G401.6 (cell line): ENCODE results near the gene KPNB1.
"Not testable (repeated sequence)": the region's sequence is repeated elsewhere in the genome, so short reads cannot be mapped to it uniquely, and the experiment has no call there.

Source experiments
- FAIRE-seq: peaks from 2 replicates; lab custom pipeline; 2012; peaks lifted over from hg19 to GRCh38; lab: Jason Lieb, UNC

The KPNB1 gene

DNA sequence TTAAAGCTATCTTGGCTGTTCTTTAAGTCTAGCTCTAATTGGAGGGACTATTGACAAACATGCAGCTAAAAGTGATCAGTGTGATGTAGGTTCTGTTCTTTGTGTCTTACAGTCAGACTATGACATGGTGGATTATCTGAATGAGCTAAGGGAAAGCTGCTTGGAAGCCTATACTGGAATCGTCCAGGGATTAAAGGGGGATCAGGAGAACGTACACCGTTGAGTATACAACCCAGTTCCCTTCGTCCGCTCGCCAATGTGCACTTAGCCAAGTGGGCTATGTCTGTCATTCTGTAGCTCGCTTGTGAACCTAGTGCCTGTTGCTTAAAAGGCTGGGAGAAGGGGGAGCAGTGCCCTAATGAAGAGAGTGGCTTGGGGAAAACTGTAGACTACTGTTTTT is 28.5 kb downstream of the KPNB1 start:
- no peak for FAIRE-seq

- FAIRE-seq = no peak
Observed at GRCh38 chr17:47682138-47682537, 32.4 kb downstream of the KPNB1 start.

DNA sequence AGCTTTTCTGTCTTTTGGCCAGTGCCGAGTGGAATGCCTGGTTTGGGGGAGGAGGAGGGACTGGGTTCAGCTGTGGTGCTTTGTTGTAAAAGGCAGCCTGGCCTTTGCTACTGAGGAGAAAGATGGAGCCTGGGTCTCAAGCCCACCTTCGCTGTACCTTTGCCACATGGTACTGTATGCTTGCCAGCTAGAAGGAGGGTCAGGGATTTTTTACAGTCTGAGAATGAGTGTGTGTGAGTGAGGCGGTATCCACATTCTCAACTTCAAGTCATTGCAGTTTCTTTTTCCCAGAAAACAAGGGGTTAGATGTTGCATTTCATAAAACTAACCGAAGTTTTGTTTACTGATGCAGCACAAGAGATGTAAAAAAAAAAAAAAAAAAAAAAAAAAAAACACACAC is 33.0 kb downstream of the KPNB1 start:
- not testable (repeated sequence) for FAIRE-seq

GRCh38 chr17:47684025-47684424 is 34.3 kb downstream of the KPNB1 start:
- FAIRE-seq = no peak

- no peak for FAIRE-seq
Observed at GRCh38 chr17:47684535-47685193, 34.9 kb downstream of the KPNB1 start.

DNA sequence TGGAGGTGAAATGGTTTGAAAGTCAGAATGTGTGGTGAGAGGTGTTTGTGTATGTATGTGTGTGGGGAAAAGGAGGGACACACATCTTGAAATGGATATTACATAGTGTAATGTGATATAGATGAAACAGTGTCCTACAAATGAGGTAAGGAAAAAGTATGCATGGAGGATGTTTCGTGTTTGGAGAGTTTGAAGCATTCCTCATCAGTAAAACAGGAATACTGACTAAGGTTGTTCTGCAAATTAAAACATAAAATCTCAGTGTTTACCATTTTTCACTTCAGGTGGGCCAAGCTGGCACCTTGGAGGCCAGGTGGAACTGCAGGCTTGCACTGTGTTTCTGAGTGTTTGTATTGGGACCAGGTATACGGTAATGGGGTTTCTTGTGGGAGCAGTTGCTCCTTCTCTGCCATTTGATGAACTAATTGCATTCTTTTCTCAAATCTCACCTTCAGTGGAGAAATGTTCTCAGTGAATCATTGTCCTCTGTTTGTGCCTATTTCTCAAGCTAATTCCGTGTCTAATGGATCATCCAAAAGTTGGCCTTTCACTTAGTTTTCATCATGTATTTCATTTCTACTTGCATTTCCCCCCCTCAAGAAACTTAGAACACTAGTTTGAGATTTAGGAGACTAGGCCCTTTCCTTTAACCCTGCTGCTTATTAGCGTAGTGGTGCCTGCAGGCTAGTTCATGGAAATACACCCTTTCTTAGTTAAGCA is 36.0 kb downstream of the KPNB1 start:
- peak; percentile 17 for FAIRE-seq

GRCh38 chr17:47686276-47686635 is 36.5 kb downstream of the KPNB1 start:
- FAIRE-seq = peak; percentile 94

GRCh38 chr17:47686664-47687327 is 37.1 kb downstream of the KPNB1 start:
- no peak for FAIRE-seq

DNA sequence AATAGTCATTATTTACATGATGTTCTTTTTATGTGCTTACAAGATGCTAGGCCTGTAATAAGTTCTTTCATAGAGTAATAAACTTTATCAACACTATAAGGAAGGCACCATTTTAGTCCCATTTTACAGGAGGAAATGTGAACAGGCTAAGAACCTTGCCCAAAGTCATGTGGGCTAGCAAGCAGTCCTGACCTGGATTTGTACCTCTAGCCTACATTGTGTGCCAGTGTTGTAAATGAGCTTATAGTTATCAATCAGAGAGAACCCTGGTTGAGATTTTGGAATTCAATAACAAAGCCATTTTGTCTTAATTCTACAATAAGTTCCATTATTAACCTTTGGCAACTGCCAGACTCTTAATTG is 37.6 kb downstream of the KPNB1 start:
- no peak for FAIRE-seq

GRCh38 chr17:47687748-47688147 is 38.0 kb downstream of the KPNB1 start:
- FAIRE-seq = peak; percentile 3

GRCh38 chr17:47690121-47690520 is 40.4 kb downstream of the KPNB1 start:
- no peak for FAIRE-seq

DNA sequence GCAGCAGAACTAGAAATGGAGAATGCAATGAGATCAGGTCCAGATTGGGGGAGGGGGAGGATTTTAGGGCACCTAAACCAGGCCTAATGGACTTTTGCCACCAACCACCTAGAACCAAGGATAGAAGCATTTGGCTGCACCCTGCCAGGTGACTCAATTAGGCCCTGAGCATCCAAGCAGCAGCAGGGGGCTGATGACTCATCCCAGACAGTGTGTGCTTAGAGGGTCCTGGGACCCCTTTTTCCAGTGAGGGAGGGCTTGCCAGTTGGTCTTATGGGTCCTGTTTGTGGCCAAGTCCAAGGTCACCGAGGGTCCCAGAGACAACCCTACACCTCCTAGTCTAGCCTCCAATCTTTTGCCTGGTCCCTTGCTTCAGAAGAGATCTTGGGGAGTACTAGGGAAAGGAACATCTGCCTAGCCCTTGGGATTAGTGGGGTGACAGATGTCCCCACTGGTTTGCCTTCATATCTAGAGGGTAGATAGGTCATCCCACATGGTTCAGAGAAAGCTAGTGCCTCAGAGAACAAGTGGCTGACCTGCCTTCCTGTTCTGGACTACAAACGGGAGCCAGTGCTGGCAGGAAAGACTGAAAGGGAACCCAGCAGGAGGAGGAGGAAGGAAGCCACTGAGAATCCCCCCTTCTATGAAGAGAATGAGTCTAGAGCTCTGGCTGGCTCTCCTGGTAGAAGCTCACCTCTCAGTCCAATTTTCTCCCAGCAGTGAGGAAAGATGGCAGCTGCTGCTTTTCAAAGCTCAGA is 42.6 kb downstream of the KPNB1 start:
- FAIRE-seq = no peak

DNA sequence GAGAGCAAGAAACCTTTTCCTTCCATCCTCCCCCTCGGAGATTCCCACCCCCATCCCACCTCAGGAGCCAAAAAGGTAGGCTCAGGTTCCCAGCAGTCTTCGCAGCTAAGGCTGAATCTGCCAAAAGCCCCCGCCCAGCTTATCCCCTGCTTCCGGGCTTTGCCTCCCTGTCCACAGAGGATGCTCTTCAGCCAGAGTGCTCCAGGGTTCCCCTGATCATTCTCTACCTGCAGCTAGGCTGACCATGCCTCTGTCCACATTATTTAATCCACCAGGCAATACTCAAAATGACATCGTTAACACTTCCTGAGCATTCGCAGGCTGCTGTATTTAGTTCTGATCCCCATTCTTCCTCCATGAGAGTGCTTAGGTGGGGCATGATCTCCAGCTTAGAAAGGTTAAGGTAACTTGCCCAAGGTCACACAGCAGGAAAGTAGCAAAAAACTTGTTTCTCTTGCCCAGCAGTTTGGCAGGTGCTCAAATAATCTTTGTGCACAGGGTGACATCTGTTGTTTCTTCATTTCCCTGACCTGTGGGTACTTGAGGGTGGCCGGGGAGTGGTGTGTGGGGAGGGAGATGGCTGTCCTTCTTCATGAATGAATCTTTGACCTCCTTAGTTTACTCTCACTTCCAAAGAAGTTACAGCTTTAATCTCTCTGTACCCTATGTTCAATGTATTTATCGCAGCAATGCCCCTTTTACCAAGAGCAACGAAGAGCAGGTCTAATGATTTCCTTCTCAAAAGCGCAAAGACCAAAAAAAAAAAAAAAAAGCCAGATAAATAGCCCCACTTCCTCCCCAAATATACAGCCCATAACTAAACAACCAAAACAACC is 43.4 kb downstream of the KPNB1 start:
- peak; percentile 41 for FAIRE-seq

- FAIRE-seq = no peak
Observed at GRCh38 chr17:47693731-47694580, 44.2 kb downstream of the KPNB1 start, which contains the start of gene TBKBP1. TSS of gene TBKBP1 (plus strand) at chr17:47694161. CDS start at chr17:47696113, 1,952 bp downstream.

DNA sequence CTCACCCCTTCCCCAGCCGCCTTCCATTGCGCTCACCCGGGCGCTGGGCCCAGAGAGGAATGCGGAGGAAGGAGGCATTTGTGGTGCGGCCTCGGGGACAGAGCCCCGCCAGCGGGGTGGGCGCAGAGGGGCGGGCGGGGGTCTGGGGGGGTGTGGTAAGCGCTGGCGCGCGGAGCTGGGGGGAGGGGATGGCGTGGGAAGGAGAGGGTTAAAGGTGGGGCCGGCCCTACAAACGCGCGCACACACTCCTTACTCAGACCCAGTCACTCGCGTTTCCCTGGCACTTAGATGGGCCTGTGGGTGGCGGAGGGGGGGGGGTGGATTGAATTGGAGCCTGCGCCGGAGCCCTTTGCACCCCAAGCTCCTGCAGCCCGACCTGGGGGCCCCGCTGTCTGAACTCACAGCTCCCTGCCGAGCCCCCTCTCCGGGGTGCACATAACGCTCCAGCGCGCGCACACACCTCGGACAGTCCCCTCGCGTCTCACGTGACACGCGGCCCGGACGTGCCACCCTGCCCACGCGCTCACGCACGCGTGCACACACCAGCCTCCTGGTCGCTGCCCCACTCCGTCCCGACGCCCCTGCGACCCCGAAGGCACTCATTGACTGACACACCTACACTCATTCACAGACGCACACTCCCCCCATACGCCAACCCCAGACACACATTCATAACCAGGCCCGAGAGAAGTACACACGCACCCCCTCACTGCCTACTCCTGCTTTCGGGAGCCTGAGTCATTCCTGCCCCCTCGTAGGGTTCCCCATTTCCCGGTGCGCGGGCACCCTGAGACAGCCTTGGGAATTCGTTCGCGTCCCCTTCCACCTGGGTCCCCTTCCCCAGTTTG is 45.1 kb downstream of the KPNB1 start:
- FAIRE-seq = no peak

GRCh38 chr17:47695429-47696376 is 46.0 kb downstream of the KPNB1 start:
- FAIRE-seq = peak; percentile 93

- no peak for FAIRE-seq
Observed at GRCh38 chr17:47696717-47697642, 47.3 kb downstream of the KPNB1 start.
